CD4-positive, alpha-beta T cell treated with Interleukin-10 for 1 hour (primary cell): ENCODE measurements around the gene CALML3.
A peak's percentile ranks its signal among the peaks of the same experiment; 100 is the strongest.
"Not testable (repeated sequence)": the region's sequence is repeated elsewhere in the genome, so short reads cannot be mapped to it uniquely, and the experiment has no call there.

Source experiments
- DNase-seq: peaks from one replicate; pipeline ENCODE4 v3.0.0-alpha.2; 2020

Gene CALML3

DNA sequence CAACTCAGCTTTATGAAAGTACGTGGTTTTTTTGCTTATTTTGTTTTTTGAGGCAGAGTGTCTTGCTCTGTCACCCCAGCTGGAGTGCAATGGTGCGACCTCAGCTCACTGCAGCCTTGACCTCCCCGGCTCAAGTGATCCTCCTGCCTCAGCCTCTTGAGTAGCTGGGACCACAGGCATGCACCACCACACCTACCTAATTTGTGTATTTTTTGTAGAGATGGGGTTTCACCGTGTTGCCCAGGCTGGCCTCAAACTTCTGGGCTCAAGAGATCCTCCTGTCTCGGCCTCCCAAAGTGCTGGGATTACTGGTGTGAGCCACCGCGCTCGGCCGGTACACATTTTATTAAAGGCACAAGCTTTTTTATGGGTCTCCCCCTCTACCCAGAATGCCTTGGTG is 34.3 kb downstream of the CALML3 start:
- not testable (repeated sequence) for DNase-seq

DNA sequence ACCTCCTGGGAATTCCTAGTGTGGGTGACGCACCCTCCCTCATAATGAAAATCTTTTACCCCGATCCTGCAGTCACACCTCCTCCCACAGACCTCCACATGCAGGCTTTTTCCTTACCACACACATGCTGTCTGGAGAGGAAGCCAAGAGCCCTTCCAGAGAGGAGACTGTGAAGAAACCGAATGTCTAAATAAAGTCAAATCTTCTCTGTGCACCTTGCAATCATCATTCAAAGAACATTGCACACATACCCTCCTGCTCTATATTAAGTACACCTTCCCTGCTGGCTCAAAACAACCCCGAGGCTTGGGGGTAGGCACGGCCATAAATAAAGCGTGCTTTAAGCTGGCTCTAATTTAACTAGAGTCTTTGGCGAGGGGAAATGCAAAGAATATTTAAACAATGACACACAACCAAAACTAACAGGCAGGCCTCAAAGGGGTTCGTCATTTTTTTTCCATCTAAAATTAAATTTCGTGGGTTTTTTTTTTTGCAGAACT is 34.9 kb downstream of the CALML3 start:
- DNase-seq: no peak

GRCh38 chr10:5560142-5560816 is 35.5 kb downstream of the CALML3 start:
- no peak for DNase-seq

- DNase-seq: no peak
Measured at GRCh38 chr10:5560817-5561703, 36.3 kb downstream of the CALML3 start.

GRCh38 chr10:5561704-5562645 is 37.2 kb downstream of the CALML3 start:
- DNase-seq: no peak

DNA sequence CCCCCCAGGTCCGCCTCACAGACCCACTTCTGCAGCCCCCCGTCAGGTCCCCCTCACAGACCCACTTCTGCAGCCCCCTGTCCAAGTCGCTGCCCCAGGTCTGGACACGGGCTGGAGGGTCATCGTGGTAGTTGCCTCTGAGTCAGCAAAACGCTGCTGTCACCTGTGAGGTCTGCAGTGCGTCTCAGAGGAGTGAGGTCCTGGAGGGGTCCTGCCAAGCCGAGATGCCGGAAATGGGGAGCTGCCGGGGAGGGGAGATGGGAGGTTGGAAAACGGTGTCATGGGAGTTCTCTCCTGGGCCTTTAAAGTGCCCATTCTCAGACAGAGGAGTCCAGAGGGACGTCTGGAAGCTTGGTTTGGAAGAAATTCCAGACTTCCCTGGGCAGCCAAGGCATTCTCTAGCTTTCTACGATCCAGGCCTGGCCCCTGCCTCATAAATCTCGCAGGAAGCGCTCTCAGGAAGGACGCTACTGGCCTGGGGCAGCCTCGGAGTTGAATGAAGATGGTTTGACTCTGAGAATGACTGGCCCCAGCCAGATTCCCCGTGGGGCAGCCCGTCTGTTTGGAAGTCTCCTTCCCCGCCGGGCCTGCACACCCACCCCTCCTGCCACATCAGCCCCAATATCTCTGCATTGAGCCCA is 38.7 kb downstream of the CALML3 start:
- DNase-seq: no peak

DNA sequence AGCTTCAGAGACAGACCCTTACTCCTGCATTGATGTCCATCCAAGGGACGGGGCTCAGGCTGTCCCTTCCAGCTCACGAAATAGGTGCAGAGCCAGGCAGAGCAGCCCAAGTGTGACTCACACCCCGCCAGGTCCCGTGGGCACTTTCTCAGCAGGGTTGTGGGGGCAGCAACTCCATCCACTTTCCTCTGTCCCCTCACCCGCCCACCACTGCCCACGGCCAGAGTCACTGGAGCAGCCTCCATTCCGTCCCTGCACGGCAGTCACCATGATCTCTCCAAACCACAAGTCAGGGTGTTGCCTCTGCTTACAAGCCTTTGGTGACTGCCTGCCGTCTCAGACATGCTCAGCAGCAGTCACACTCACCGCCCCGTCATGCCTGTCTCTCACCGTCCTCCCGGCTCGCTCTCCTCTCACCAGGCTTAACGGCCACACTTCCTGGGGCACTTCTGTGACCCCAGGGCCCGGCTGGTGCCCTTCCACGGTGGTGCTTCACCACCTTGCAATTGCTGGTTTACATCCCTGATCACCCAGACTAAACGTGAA is 39.3 kb downstream of the CALML3 start:
- DNase-seq: peak; percentile 52

GRCh38 chr10:5564537-5565204 is 39.9 kb downstream of the CALML3 start:
- peak; percentile 37 for DNase-seq

GRCh38 chr10:5565205-5565545 is 40.4 kb downstream of the CALML3 start:
- no peak for DNase-seq

DNA sequence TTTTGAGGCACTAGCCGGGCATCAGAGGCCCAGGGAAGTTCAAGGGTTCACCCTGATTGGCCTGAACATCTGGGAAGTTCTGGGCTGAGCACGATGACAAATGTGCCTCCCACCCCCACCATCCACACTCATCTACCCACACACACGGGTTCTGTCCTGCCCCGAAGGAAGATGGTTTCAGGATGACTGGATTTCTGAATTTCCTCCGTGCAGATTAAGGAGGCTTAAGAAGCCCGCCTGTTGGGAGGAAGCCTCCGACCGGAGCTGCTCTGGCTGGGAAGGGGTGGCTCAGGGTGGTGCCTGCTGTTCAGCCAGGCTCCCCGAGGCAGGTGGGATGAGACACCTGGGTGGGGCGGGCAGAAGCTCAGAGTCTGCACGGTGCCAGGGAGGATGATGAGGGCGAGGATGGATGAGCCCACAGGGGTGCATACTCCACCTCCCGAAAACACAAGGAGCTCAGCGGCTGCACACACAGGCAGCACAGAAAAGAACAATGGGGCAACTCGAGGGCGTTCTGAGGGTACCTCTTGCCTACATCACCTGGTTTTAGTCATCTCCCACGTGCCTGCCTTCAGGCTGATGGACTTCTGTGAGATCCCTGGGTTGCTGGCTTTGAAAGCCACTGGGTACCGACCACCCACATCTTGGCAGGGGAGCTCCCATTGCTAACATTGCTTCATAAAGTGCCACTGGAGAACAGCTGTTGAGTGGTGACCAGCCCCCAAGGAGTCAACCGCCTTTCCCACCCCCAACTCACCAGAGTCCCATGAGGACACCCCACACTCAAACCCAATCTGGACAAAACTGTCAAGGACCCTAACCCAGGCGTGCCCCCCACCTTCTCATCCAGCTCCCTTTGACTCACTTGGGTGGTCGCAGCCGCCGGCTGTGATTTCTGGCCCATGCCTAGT is 41.2 kb downstream of the CALML3 start:
- no peak for DNase-seq

- no peak for DNase-seq
Measured at GRCh38 chr10:5566614-5567013, 41.9 kb downstream of the CALML3 start.

DNA sequence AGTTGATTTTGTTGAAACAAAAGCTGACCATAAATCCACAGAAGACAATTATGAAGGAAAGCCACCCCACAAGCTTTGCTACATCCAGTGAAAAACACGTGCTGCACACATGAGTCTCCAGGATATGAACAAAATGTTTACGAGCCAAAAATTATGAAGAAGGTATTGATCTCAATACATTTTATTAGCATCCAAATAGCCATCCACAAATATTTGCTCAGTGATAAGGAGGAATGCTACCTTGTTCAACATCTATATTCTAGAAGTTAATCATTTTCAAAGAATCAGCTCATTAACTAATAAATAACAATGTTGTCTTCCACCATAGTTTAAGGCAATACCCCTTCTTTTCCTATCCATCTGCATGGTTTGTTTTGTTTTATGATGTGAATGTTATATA is 42.7 kb downstream of the CALML3 start:
- DNase-seq: no peak

GRCh38 chr10:5568984-5569383 is 44.2 kb downstream of the CALML3 start:
- no peak for DNase-seq

GRCh38 chr10:5569568-5569967 is 44.8 kb downstream of the CALML3 start:
- no peak for DNase-seq

GRCh38 chr10:5570007-5570655 is 45.4 kb downstream of the CALML3 start:
- DNase-seq: no peak

GRCh38 chr10:5570979-5571810 is 46.4 kb downstream of the CALML3 start:
- DNase-seq: no peak

DNA sequence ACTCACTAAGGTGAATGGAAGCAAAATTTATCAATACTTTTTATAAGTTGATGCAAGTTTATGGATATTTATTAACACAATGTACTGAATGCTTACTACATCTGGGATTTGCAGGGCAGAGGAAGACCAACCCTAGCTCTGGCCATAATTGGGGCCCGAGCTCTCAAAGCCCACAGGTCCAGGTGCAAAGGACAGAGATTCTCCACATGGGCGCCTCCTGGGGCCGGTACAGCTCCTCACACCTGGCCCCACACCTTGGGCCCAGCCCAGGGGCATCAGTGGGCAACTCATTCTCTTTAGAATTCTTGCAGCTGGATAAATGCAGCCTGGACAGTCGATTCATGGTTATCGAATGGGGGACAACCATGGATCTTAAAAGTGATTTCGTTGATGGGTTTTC is 47.1 kb downstream of the CALML3 start:
- no peak for DNase-seq

DNA sequence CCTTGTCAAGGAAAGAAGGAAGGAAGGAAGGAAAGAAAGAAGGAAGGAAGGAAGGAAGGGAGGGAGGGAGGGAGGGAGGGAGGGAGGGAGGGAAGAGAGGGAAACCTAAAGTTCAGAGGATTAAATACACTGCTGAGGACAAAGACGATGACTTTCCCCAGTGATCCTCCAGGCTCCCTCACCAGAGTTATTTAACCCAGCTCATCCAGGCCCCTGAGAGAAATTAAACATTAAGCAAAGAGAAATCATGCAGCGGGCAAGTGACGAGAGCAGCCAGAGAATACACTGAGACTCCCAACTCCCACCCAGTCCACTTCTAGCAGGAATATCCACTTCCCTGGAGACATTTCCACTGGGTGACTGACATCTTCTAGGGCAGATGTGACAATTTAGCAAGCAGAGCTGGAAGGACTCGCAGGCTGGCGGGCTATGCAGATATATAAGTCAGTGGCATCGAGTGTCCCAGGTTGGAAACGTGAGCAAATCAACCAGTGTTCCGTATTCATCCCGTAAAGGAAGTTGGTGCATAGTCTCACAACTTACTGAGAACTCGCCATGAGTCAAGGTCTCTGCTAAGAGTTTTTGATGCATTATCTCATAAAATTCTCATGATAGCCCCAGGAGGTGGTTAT is 48.7 kb downstream of the CALML3 start:
- DNase-seq: no peak
